ENCODE results near the gene SFTA2. TPM values are rescaled to one million over a fixed set of nuclear protein-coding genes. Genes with fewer than 3 reads are reported as not detected.
A peak's percentile ranks its signal among the peaks of the same experiment; 100 is the strongest.

The SFTA2 gene
- total RNA-seq, 1 experiment from 2014 or later, result not detected

DNA sequence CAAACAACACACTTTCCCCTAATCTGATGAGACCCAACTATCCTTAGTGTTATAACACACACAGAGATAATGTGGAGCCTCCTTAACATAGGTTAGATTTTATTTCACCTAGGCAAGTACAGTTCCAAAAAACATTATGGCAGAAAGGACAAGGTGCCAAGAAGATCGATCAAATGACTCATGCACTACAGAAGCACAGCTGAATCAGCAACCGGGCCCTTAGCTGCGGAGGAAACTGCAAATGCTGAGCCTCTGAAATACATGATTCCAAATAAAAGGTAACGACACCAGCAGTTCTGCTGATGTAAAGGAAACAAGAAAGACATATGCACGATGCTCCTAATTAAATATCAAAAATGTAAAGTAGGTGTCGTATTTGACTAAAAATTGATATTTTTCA is 31.7 kb upstream of the SFTA2 start:
- Histone ChIP-seq H3K4me1 (ENCODE audit: insufficient read depth, low read length) (peaks cover 5% of the 10 kb centered on the region; the same call in 1 of the 2 replicates), H3K4me3 (ENCODE audit: low read length) (no peak overlapping the region), H3K36me3 (ENCODE audit: low read depth, low read length) (no peaks in the 10 kb centered on the region), H2AFZ (ENCODE audit: low read length) (no peak overlapping the region), H3F3A (ENCODE audit: low read length, unreplicated experiment) (no peaks in the 10 kb centered on the region), H3K79me2 (ENCODE audit: low read length) (no peaks in the 10 kb centered on the region), H3K9me3 (ENCODE audit: low read length) (no peaks in the 10 kb centered on the region), H4K20me1 (ENCODE audit: low read length) (no peaks in the 10 kb centered on the region), H3K27me3 (ENCODE audit: low read length) (no peaks in the 10 kb centered on the region), H3K27ac (ENCODE audit: low read length) (no peak overlapping the region), H3K4me2 (ENCODE audit: low read length) (no peak overlapping the region), H3K9me2 (replicated peaks; ENCODE audit: low read length) (no peaks in the 10 kb centered on the region), H3K9ac (ENCODE audit: low read length) (no peak overlapping the region)
- ChIA-PET POLR2A (ENCODE audit: unreplicated experiment) (no interaction called here), CTCF (no interaction called here)
- ATAC-seq, result peak; percentile 59; the same call in 1 of the 2 replicates
- intact Hi-C loops (cut with micrococcal nuclease), result no loop called here
- peak; percentile 49 for DNase-seq
- no TSS peak for BruUV-seq (replicated peaks)
- TF ChIP-seq CTCF (conservative IDR thresholded peaks at IDR 0.05; ENCODE audit: low read depth, low read length), result no peak
- no peak for TF ChIP-seq EZH2 (IDR thresholded peaks at IDR 0.05; ENCODE audit: low read length, unreplicated experiment)
- no peak for TF ChIP-seq EZH2phosphoT487 (IDR thresholded peaks at IDR 0.05; ENCODE audit: borderline replicate concordance, low read length)

GRCh38 chr6:30962716-30963115 is 30.7 kb upstream of the SFTA2 start:
- Histone ChIP-seq H3K36me3 (ENCODE audit: low read depth, low read length) (no peaks in the 10 kb centered on the region), H3K27me3 (ENCODE audit: low read length) (no peaks in the 10 kb centered on the region), H3K9me3 (ENCODE audit: low read length) (no peaks in the 10 kb centered on the region), H2AFZ (ENCODE audit: low read length) (no peak overlapping the region), H3K27ac (ENCODE audit: low read length) (no peak overlapping the region), H3K4me1 (ENCODE audit: insufficient read depth, low read length) (peaks cover 5% of the 10 kb centered on the region; the same call in 1 of the 2 replicates), H3K9ac (ENCODE audit: low read length) (no peak overlapping the region), H4K20me1 (ENCODE audit: low read length) (no peaks in the 10 kb centered on the region), H3K79me2 (ENCODE audit: low read length) (no peaks in the 10 kb centered on the region), H3K4me2 (ENCODE audit: low read length) (no peak overlapping the region), H3F3A (ENCODE audit: low read length, unreplicated experiment) (no peaks in the 10 kb centered on the region), H3K9me2 (replicated peaks; ENCODE audit: low read length) (no peaks in the 10 kb centered on the region), H3K4me3 (ENCODE audit: low read length) (no peak overlapping the region)
- DNase-seq (no peak), ATAC-seq (no peak)
- ChIA-PET POLR2A (ENCODE audit: unreplicated experiment) (no interaction called here), CTCF (no interaction called here)
- TF ChIP-seq EZH2 (IDR thresholded peaks at IDR 0.05; ENCODE audit: low read length, unreplicated experiment), result no peak
- TF ChIP-seq EZH2phosphoT487 (IDR thresholded peaks at IDR 0.05; ENCODE audit: borderline replicate concordance, low read length), result no peak
- no peak for TF ChIP-seq CTCF (conservative IDR thresholded peaks at IDR 0.05; ENCODE audit: low read depth, low read length)
- intact Hi-C loops (cut with micrococcal nuclease), result no loop called here
- BruUV-seq (replicated peaks), result no TSS peak

GRCh38 chr6:30960907-30961673 is 29.1 kb upstream of the SFTA2 start:
- CTCF ChIA-PET, result no interaction called here
- H3K9me2 ChIP-seq (replicated peaks; ENCODE audit: low read length), result no peaks in the 10 kb centered on the region
- no TSS peak for BruUV-seq (replicated peaks)
- no peaks in the 10 kb centered on the region for H4K20me1 ChIP-seq (ENCODE audit: low read length)
- H3K4me2 ChIP-seq (ENCODE audit: low read length), result no peak overlapping the region
- ATAC-seq, result no peak
- H3K27me3 ChIP-seq (ENCODE audit: low read length), result no peaks in the 10 kb centered on the region
- H3K4me3 ChIP-seq (ENCODE audit: low read length), result no peak overlapping the region
- no peak overlapping the region for H3K9ac ChIP-seq (ENCODE audit: low read length)
- intact Hi-C loops (cut with micrococcal nuclease), result no loop called here
- TF ChIP-seq CTCF (conservative IDR thresholded peaks at IDR 0.05; ENCODE audit: low read depth, low read length), result no peak
- no peak for TF ChIP-seq EZH2phosphoT487 (IDR thresholded peaks at IDR 0.05; ENCODE audit: borderline replicate concordance, low read length)
- no peak for TF ChIP-seq EZH2 (IDR thresholded peaks at IDR 0.05; ENCODE audit: low read length, unreplicated experiment)
- no peaks in the 10 kb centered on the region for H3K36me3 ChIP-seq (ENCODE audit: low read depth, low read length)
- H3K9me3 ChIP-seq (ENCODE audit: low read length), result no peaks in the 10 kb centered on the region
- H3K27ac ChIP-seq (ENCODE audit: low read length), result no peak overlapping the region
- DNase-seq, result no peak
- H2AFZ ChIP-seq (ENCODE audit: low read length), result no peak overlapping the region
- no peaks in the 10 kb centered on the region for H3K79me2 ChIP-seq (ENCODE audit: low read length)
- peaks cover 11% of the 10 kb centered on the region; the same call in 1 of the 2 replicates for H3K4me1 ChIP-seq (ENCODE audit: insufficient read depth, low read length)
- no peaks in the 10 kb centered on the region for H3F3A ChIP-seq (ENCODE audit: low read length, unreplicated experiment)
- POLR2A ChIA-PET (ENCODE audit: unreplicated experiment), result no interaction called here

Data from PC-3 (cell line).